Calu3 (cell line): ENCODE results near the gene CERCAM. TPM values are rescaled to one million over a fixed set of nuclear protein-coding genes. Genes with fewer than 3 reads are reported as not detected.
A peak's percentile ranks its signal among the peaks of the same experiment; 100 is the strongest.

ENCODE experiments used
- Bru-seq: library from RNA; stranded (reverse); fragments of 400-500 nt; gene quantifications from one replicate; lab custom pipeline; 2021; lab: Mats Ljungman, UMichigan
- BruChase-seq, 2 experiments: library from RNA; stranded (reverse); fragments of 400-500 nt; gene quantifications; one replicate each; lab custom pipeline; 2021; lab: Mats Ljungman, UMichigan
- BruUV-seq: library from RNA; stranded (reverse); fragments of 400-500 nt; replicated peaks from 2 replicates; lab custom pipeline; 2021; lab: Mats Ljungman, UMichigan
- CTCF ChIA-PET: fragments of 300-600 bp; sonication (Branson Sonifier 250); formaldehyde crosslinking; loops from one replicate; lab custom pipeline; 2022; ENCODE audit warnings: antibody characterized with exemption; lab: Charles Lee
- DNase-seq: peaks from one replicate; pipeline ENCODE4 v3.0.0; 2022
- H3K27ac Mint-ChIP-seq: one replicate; pipeline ENCODE4 v1.8.0; 2022; ENCODE audit warnings: mixed read lengths; ENCODE audit not compliant: unreplicated experiment
- H3K27me3 Mint-ChIP-seq: one replicate; pipeline ENCODE4 v1.8.0; 2022; ENCODE audit warnings: mixed read lengths; ENCODE audit not compliant: unreplicated experiment
- H3K36me3 Mint-ChIP-seq: one replicate; pipeline ENCODE4 v1.8.0; 2022; ENCODE audit warnings: mild to moderate bottlenecking, moderate library complexity, mixed read lengths; ENCODE audit not compliant: insufficient read depth, unreplicated experiment
- H3K4me1 Mint-ChIP-seq: one replicate; pipeline ENCODE4 v1.8.0; 2022; ENCODE audit warnings: mild to moderate bottlenecking, low read depth, mixed read lengths; ENCODE audit not compliant: unreplicated experiment
- H3K4me3 Mint-ChIP-seq: one replicate; pipeline ENCODE4 v1.8.0; 2022; ENCODE audit warnings: mild to moderate bottlenecking, low read depth, moderate library complexity, mixed read lengths; ENCODE audit not compliant: unreplicated experiment
- H3K9me3 Mint-ChIP-seq: one replicate; pipeline ENCODE4 v1.8.0; 2022; ENCODE audit warnings: low read depth, mixed read lengths; ENCODE audit not compliant: unreplicated experiment
- CTCF ChIP-seq: fragments of 200-600 bp; IDR thresholded peaks from one replicate; pipeline ENCODE4 v1.8.0; 2022; ENCODE audit warnings: antibody characterized with exemption; ENCODE audit not compliant: unreplicated experiment
- intact Hi-C: fragments of 100-400 bp; cut with micrococcal nuclease; formaldehyde crosslinking; loops from one replicate; pipeline ENCODE4 v1.10.0; 2022; ENCODE audit not compliant: unreplicated experiment
- long read RNA-seq: library from polyadenylated mRNA; stranded (forward); transcript quantifications from one replicate; pipeline ENCODE4 v2.0.0, GENCODE V29; 2022
- total RNA-seq: library from RNA; stranded (reverse); gene quantifications from 2 replicates; pipeline ENCODE4 v1.2.3, GENCODE V29; 2022

CERCAM gene
- total RNA-seq (11.5 and 14.5 TPM in 2 replicates), Bru-seq, nascent RNA (percentile 24 among the genes with signal in this experiment), BruChase-seq, experiment 1, labeled RNA remaining after a 6-hour chase (percentile 33 among the genes with signal in this experiment), BruChase-seq, experiment 2, labeled RNA remaining after a 2-hour chase (percentile 33 among the genes with signal in this experiment)
- long read RNA-seq, transcript CERCAM-201 (13 exons, 2,685 nt) = major isoform, 15 of 22 reads
- long read RNA-seq, partial matches to known transcripts = 6 of 22 reads
- long read RNA-seq, other reads (novel, unspliced or antisense) = 1 of 22 reads

GRCh38 chr9:128420651-128421481, at the start of gene CERCAM:
CERCAM (plus strand) TSS chr9:128420857; CDS start chr9:128420878, 21 bp downstream.
- CTCF ChIA-PET = interaction anchor here (0.6 to 3.1 kb wide), 12 partner anchors 9 to 319 kb away, joined by 3 to 14 read pairs (median 4); no protein-coding TSS in a partner anchor
- intact Hi-C loops = no loop called here
- Mint-ChIP-seq H3K9me3 (no peaks in the 10 kb centered on the region), H3K4me3 (peak within 1 kb of the TSS; percentile 71), H3K36me3 (peaks cover 22% of the 10 kb centered on the region), H3K4me1 (peaks cover 9% of the 10 kb centered on the region), H3K27ac (no peak within 1 kb of the TSS), H3K27me3 (no peaks in the 10 kb centered on the region)
- no peak for TF ChIP-seq CTCF
- BruUV-seq = no TSS peak
- peak; percentile 50 for DNase-seq

DNA sequence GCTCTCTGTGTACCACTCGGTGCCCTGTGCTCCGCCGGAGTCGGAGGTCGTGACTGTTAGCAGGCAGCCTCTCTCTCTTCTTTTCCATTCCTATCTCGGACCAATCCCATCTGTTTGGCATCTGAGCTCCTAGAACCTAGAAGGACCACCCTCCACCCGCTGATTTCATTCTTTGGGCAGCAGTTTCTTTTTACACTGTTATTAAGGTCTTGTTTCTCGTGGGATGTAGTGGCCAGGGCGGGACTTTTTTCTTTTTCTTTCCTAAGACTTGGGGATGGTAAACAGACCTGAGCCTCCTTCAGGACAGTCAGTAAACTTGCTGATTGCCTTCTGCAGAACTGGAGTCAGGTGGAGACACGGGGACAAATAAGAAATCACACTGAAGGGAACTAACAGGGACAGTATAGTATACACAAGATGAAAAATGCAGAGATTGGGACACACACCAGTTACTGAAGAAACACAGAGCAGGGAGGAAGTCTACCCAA, 49.0 kb upstream of the CERCAM start:
- DNase-seq = no peak
- Mint-ChIP-seq H3K36me3 (peaks cover 22% of the 10 kb centered on the region), H3K4me3 (peak overlapping the region; percentile 79), H3K27ac (peak overlapping the region; percentile 95), H3K9me3 (no peaks in the 10 kb centered on the region), H3K4me1 (peaks cover 32% of the 10 kb centered on the region), H3K27me3 (no peaks in the 10 kb centered on the region)
- intact Hi-C loops = no loop called here
- TF ChIP-seq CTCF = no peak
- TSS peak; percentile 73 for BruUV-seq
- CTCF ChIA-PET = interaction anchor here (0.7 to 2.7 kb wide), 3 partner anchors 10 to 129 kb away, joined by 3 to 8 read pairs (median 4); no protein-coding TSS in a partner anchor

GRCh38 chr9:128372188-128372641, 48.4 kb upstream of the CERCAM start:
- no TSS peak for BruUV-seq
- H3K27ac Mint-ChIP-seq = peak overlapping the region; percentile 95
- DNase-seq = no peak

More at GRCh38 chr9:128372188-128372641, 48.4 kb upstream of the CERCAM start:
- H3K27me3 Mint-ChIP-seq = no peaks in the 10 kb centered on the region
- peak overlapping the region; percentile 79 for H3K4me3 Mint-ChIP-seq
- H3K4me1 Mint-ChIP-seq = peaks cover 32% of the 10 kb centered on the region
- intact Hi-C loops = no loop called here
- no peak for TF ChIP-seq CTCF
- no peaks in the 10 kb centered on the region for H3K9me3 Mint-ChIP-seq
- CTCF ChIA-PET = interaction anchor here (2.7 kb wide), 1 partner anchor 10 kb away, joined by 8 read pairs; no protein-coding TSS in a partner anchor
- peaks cover 22% of the 10 kb centered on the region for H3K36me3 Mint-ChIP-seq
